HCT116 (cell line): ENCODE data around the gene ACKR3. TPM values are rescaled to one million over a fixed set of nuclear protein-coding genes. Genes with fewer than 3 reads are reported as not detected.

ENCODE experiments used
- ATAC-seq: fragments of 200-7000 bp; cut with Tn5 transposase; 2 replicates; pipeline ENCODE4 v1.9.1; 2020; ENCODE audit warnings: mild to moderate bottlenecking, moderate library complexity
- BruUV-seq: library from RNA; stranded (reverse); fragments of 400-500 nt; replicated peaks from 2 replicates; lab custom pipeline; 2021; lab: Mats Ljungman, UMichigan
- CTCF ChIA-PET: fragments of 300-600 bp; sonication (Branson Sonifier 250); formaldehyde crosslinking; loops from one replicate; lab custom pipeline; 2021; ENCODE audit warnings: antibody characterized with exemption; lab: Charles Lee
- POLR2A ChIA-PET: fragments of 300-600, 350-600 bp; sonication (Branson Sonifier 250); formaldehyde crosslinking; loops from one replicate; lab custom pipeline; 2021; ENCODE audit warnings: antibody characterized with exemption; lab: Charles Lee
- RAD21 ChIA-PET, 2 experiments: fragments of 300-600 bp; sonication (Branson Sonifier 250); formaldehyde crosslinking; loops; one replicate each; lab custom pipeline; 2023; ENCODE audit warnings: low total read pairs in 2 of 2; ENCODE audit not compliant: uncharacterized antibody in 2 of 2, unreplicated experiment in 2 of 2, low non-redundant PET in 1 of 2; lab: Charles Lee
- DNase-seq: peaks from one replicate; pipeline ENCODE4 v3.0.0-alpha.2; 2010; ENCODE audit warnings: low read depth, low spot score
- H2AFZ ChIP-seq: fragments of 200-600 bp; shearing (Covaris generic), sonication (generic); 2 replicates; pipeline ENCODE4 v1.6.1; 2017; ENCODE audit warnings: low read depth, mixed run types, mixed read lengths, antibody characterized with exemption, low read length; ENCODE audit not compliant: poor library complexity, severe bottlenecking
- H3K27ac ChIP-seq: 2 replicates; pipeline ENCODE4 v1.5.1; 2012; ENCODE audit warnings: low read depth, low read length
- H3K27me3 ChIP-seq: fragments of 200-600 bp; sonication (generic); 2 replicates; pipeline ENCODE4 v1.6.1; 2016; ENCODE audit warnings: mixed run types, low read length, mixed read lengths; ENCODE audit not compliant: insufficient read depth
- H3K36me3 ChIP-seq, 2 experiments: fragments of 200-500 bp in 1 of 2; fragments of 200-600 bp in 1 of 2; sonication (Bioruptor generic) in 1 of 2; sonication (generic) in 1 of 2; 2 replicates each; pipeline versions ENCODE4 v1.5.1 to v1.6.1; 2014 to 2016; ENCODE audit warnings: low read length in 2 of 2, inconsistent platforms in 1 of 2, mixed read lengths in 1 of 2, mixed run types in 1 of 2; ENCODE audit not compliant: insufficient read depth in 2 of 2, control insufficient read depth in 1 of 2
- H3K4me1 ChIP-seq, 2 experiments: fragments of 200-600 bp in 1 of 2; sonication (generic) in 1 of 2; 2 replicates each; pipeline versions ENCODE4 v1.5.1 to v1.6.1; 2012 to 2017; ENCODE audit warnings: low read length in 2 of 2, inconsistent platforms in 1 of 2, mild to moderate bottlenecking in 1 of 2, mixed read lengths in 1 of 2, mixed run types in 1 of 2, moderate library complexity in 1 of 2; ENCODE audit not compliant: insufficient read depth in 2 of 2, control insufficient read depth in 1 of 2
- H3K4me2 ChIP-seq: fragments of 200-600 bp; sonication (generic); 2 replicates; pipeline ENCODE4 v1.6.1; 2017; ENCODE audit warnings: mixed run types, low read length, mixed read lengths
- H3K4me3 ChIP-seq, 2 experiments: fragments of 200-600 bp in 1 of 2; sonication (generic) in 1 of 2; replicated peaks in 1 of 2; 2 replicates each; pipeline ENCODE4 v1.5.1; 2011 to 2016; ENCODE audit warnings: low read length in 2 of 2, control low read depth in 1 of 2, low read depth in 1 of 2, mild to moderate bottlenecking in 1 of 2, mixed read lengths in 1 of 2, mixed run types in 1 of 2
- H3K79me2 ChIP-seq: fragments of 200-600 bp; sonication (generic); 2 replicates; pipeline ENCODE4 v1.6.1; 2017; ENCODE audit warnings: mild to moderate bottlenecking, mixed run types, low read length, moderate library complexity, mixed read lengths; ENCODE audit not compliant: insufficient read depth
- H3K9ac ChIP-seq: fragments of 200-600 bp; sonication (generic); 2 replicates; pipeline ENCODE4 v1.6.1; 2016; ENCODE audit warnings: low read length, mixed read lengths
- H3K9me2 ChIP-seq: fragments of 200-600 bp; sonication (generic), shearing (Covaris generic); 2 replicates; pipeline ENCODE4 v1.6.1; 2017; ENCODE audit warnings: mixed run types, mild to moderate bottlenecking, moderate library complexity; ENCODE audit not compliant: insufficient read depth
- H3K9me3 ChIP-seq, 2 experiments: fragments of 200-500 bp in 1 of 2; fragments of 200-600 bp in 1 of 2; sonication (Bioruptor generic) in 1 of 2; sonication (generic) in 1 of 2; 2 replicates each; pipeline ENCODE4 v1.6.1; 2014 to 2017; ENCODE audit warnings: low read length in 2 of 2, mixed read lengths in 2 of 2, inconsistent platforms in 1 of 2, low read depth in 1 of 2, mild to moderate bottlenecking in 1 of 2, mixed run types in 1 of 2, moderate library complexity in 1 of 2; ENCODE audit not compliant: control insufficient read depth in 1 of 2, insufficient read depth in 1 of 2
- H4K20me1 ChIP-seq: fragments of 200-600 bp; sonication (generic), shearing (Covaris generic); 2 replicates; pipeline ENCODE4 v1.6.1; 2017; ENCODE audit warnings: mixed run types, mild to moderate bottlenecking, moderate library complexity; ENCODE audit not compliant: insufficient read depth
- CBX3 ChIP-seq: IDR thresholded peaks from 2 replicates; pipeline ENCODE4 v1.6.1; 2012; ENCODE audit warnings: low read depth
- EZH2 ChIP-seq: fragments of 200-600 bp; sonication (generic); IDR thresholded peaks from 2 replicates; pipeline ENCODE4 v1.6.1; 2017; ENCODE audit warnings: antibody characterized with exemption, mixed run types
- EZH2phosphoT487 ChIP-seq: fragments of 200-600 bp; IDR thresholded peaks from 2 replicates; pipeline ENCODE4 v1.6.1; 2018; ENCODE audit warnings: antibody characterized with exemption, borderline replicate concordance
- FOSL1 ChIP-seq: IDR thresholded peaks from 2 replicates; pipeline ENCODE4 v1.6.1; 2012; ENCODE audit warnings: low read depth
- JUND ChIP-seq: IDR thresholded peaks from 2 replicates; pipeline ENCODE4 v1.6.1; 2012
- POLR2AphosphoS5 ChIP-seq: IDR thresholded peaks from 2 replicates; pipeline ENCODE4 v1.6.1; 2011; ENCODE audit warnings: mild to moderate bottlenecking, low read depth, low read length, moderate library complexity
- REST ChIP-seq: IDR thresholded peaks from 2 replicates; pipeline ENCODE4 v1.6.1; 2012; ENCODE audit warnings: low read depth
- SP1 ChIP-seq: IDR thresholded peaks from 2 replicates; pipeline ENCODE4 v1.6.1; 2012; ENCODE audit warnings: low read depth
- SRF ChIP-seq: IDR thresholded peaks from 2 replicates; pipeline ENCODE4 v1.6.1; 2012; ENCODE audit warnings: low read depth
- YY1 ChIP-seq: IDR thresholded peaks from 2 replicates; pipeline ENCODE4 v1.6.1; 2011; ENCODE audit warnings: low read length, low read depth, moderate library complexity, mild to moderate bottlenecking; ENCODE audit not compliant: insufficient replicate concordance; ENCODE audit errors: extremely low read depth
- ZFX ChIP-seq: fragments of 450-650 bp; IDR thresholded peaks from 2 replicates; pipeline ENCODE4 v1.6.1; 2017
- ZNF274 ChIP-seq: fragments of 200-500 bp; sonication (Bioruptor generic); IDR thresholded peaks from 2 replicates; pipeline ENCODE4 v1.6.1; 2014; ENCODE audit warnings: mild to moderate bottlenecking, low read depth, low read length, inconsistent platforms
- intact Hi-C: fragments of 100-400 bp; cut with micrococcal nuclease; formaldehyde crosslinking; loops from 2 replicates; pipeline ENCODE4 v1.10.0; 2022
- total RNA-seq: library from RNA; stranded (reverse); gene quantifications from one replicate; pipeline ENCODE4 v1.2.1, GENCODE V29; 2021; ENCODE audit not compliant: unreplicated experiment
- TF ChIP-seq, protein P1 (sequence below): IDR thresholded peaks from 2 replicates; pipeline ENCODE4 v1.6.1; 2012
- TF ChIP-seq, protein P2 (sequence below), 3 experiments: fragments of 200-600 bp in 1 of 3; sonication (generic) in 1 of 3; IDR thresholded peaks in 2 of 3; conservative IDR thresholded peaks in 1 of 3; 2 replicates each; pipeline ENCODE4 v1.5.1; 2012 to 2017; ENCODE audit warnings: low read depth in 2 of 3, low read length in 2 of 3, antibody characterized with exemption in 1 of 3, borderline replicate concordance in 1 of 3, control low read depth in 1 of 3, mild to moderate bottlenecking in 1 of 3, mixed read lengths in 1 of 3, mixed run types in 1 of 3, moderate library complexity in 1 of 3; ENCODE audit not compliant: insufficient read depth in 1 of 3

The ACKR3 gene
- total RNA-seq, 1 experiment from 2014 or later, result 0.20 TPM

- no TSS peak for BruUV-seq
These were observed 24.3 kb downstream of the ACKR3 start for GRCh38 chr2:236593956-236594355.

More at GRCh38 chr2:236593956-236594355, 24.3 kb downstream of the ACKR3 start:
- TF ChIP-seq POLR2AphosphoS5 (no peak), EZH2phosphoT487 (no peak), ZFX (no peak), SRF (no peak), CBX3 (no peak), ZNF274 (no peak), FOSL1 (no peak), SP1 (no peak), REST (no peak), YY1 (no peak), EZH2 (no peak), JUND (no peak)
- TF ChIP-seq, protein P1, sequence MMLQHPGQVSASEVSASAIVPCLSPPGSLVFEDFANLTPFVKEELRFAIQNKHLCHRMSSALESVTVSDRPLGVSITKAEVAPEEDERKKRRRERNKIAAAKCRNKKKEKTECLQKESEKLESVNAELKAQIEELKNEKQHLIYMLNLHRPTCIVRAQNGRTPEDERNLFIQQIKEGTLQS, result no peak
- TF ChIP-seq, protein P2, sequence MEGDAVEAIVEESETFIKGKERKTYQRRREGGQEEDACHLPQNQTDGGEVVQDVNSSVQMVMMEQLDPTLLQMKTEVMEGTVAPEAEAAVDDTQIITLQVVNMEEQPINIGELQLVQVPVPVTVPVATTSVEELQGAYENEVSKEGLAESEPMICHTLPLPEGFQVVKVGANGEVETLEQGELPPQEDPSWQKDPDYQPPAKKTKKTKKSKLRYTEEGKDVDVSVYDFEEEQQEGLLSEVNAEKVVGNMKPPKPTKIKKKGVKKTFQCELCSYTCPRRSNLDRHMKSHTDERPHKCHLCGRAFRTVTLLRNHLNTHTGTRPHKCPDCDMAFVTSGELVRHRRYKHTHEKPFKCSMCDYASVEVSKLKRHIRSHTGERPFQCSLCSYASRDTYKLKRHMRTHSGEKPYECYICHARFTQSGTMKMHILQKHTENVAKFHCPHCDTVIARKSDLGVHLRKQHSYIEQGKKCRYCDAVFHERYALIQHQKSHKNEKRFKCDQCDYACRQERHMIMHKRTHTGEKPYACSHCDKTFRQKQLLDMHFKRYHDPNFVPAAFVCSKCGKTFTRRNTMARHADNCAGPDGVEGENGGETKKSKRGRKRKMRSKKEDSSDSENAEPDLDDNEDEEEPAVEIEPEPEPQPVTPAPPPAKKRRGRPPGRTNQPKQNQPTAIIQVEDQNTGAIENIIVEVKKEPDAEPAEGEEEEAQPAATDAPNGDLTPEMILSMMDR (IDR thresholded peaks at IDR 0.05 in 2 of 3, conservative IDR thresholded peaks at IDR 0.05 in 1 of 3; ENCODE audit: borderline replicate concordance in 1 of 3, insufficient read depth in 1 of 3, low read depth in 2 of 3, low read length in 2 of 3), result no peak
- Histone ChIP-seq H3K27me3 (peaks cover 24% of the 10 kb centered on the region), H2AFZ (no peak overlapping the region), H4K20me1 (no peaks in the 10 kb centered on the region), H3K9me2 (no peaks in the 10 kb centered on the region), H3K36me3 (no peaks in the 10 kb centered on the region), H3K9me3 (peaks cover 0 to 9% of the 10 kb centered on the region in 2 experiments; a peak in 1 of 4 replicates), H3K4me1 (no peaks in the 10 kb centered on the region), H3K79me2 (no peaks in the 10 kb centered on the region), H3K27ac (no peak overlapping the region), H3K4me2 (no peak overlapping the region), H3K4me3 (no peak overlapping the region), H3K9ac (no peak overlapping the region)
- ATAC-seq, result no peak
- intact Hi-C loops, result no loop called here
- ChIA-PET POLR2A (no interaction called here), RAD21 (no interaction called here), CTCF (no interaction called here)
- DNase-seq, result no peak
